IMR-90 (cell line): ENCODE measurements around the gene MRPL45.

ENCODE experiments used
- CTCF ChIP-seq: conservative IDR thresholded peaks from 2 replicates; pipeline ENCODE4 v1.5.1; 2012; ENCODE audit warnings: mild to moderate bottlenecking, low read depth, low read length, improper control_type of control experiment
- MXI1 ChIP-seq: IDR thresholded peaks from 2 replicates; pipeline ENCODE4 v1.6.1; 2012; ENCODE audit warnings: low read depth, mild to moderate bottlenecking, low read length, moderate library complexity, borderline replicate concordance
- USF2 ChIP-seq: fragments of 150-350 bp; IDR thresholded peaks from 2 replicates; pipeline ENCODE4 v1.6.1; 2017; ENCODE audit warnings: mild to moderate bottlenecking, antibody characterized with exemption, low read length, low read depth

- TF ChIP-seq CTCF = no peak
- no peak for TF ChIP-seq MXI1
- no peak for TF ChIP-seq USF2
Measured at GRCh38 chr17:38350035-38350434, 53.1 kb downstream of the MRPL45 start.
